NCI-H526 treated with DMSO at 0.1 percent for 48 hours (cell line): ENCODE results near the gene PKMYT1.

ENCODE experiments used
- DNase-seq: peaks from one replicate; lab custom pipeline; 2025; lab: John Stamatoyannopoulos, UW

Gene PKMYT1

GRCh38 chr16:2980227-2981176 is at the start of gene PKMYT1:
PKMYT1 (minus strand) TSS chr16:2980446; CDS start chr16:2979657, 789 bp downstream.
- DNase-seq, result peak; percentile 37

GRCh38 chr16:3029491-3030221 is 49.4 kb upstream of the PKMYT1 start:
- DNase-seq, result no peak

DNA sequence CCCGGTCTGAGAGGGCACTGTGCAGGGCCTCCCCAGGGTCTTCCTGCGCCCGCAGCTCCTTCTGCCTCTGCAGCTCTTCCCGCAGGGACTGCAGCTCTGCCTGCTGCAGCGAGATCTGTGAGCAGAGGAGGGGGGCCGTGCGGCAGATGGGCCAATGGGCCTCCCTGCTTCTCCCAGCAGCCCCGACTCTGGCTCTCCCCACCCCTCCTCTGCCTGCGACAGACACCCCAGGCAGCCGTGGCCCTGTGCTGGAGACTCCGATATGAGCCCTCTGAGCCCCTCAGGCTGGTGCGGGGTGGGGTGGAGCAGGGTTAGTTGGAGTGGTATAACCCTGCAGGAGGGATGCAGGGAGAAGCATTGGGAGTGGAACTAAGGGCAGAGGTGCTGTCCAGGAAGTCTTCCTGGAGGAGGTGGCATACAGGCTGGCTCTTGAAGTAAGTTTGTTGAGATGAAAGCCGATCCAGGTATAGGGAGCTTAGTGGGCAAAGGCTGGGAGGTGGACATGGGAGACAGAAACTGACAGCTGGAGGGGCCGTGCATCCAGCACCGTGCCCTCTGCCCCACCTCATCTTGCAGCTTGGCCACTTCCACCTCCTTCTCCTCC is 48.6 kb upstream of the PKMYT1 start:
- no peak for DNase-seq

GRCh38 chr16:3027983-3028715 is 47.9 kb upstream of the PKMYT1 start:
- DNase-seq, result peak; percentile 27

GRCh38 chr16:3027489-3027795 is 47.2 kb upstream of the PKMYT1 start:
- DNase-seq, result no peak

- DNase-seq, result no peak
These were observed 46.6 kb upstream of the PKMYT1 start for GRCh38 chr16:3026609-3027488.

GRCh38 chr16:3026003-3026378 is 45.7 kb upstream of the PKMYT1 start:
- no peak for DNase-seq

- DNase-seq, result no peak
These were observed 45.1 kb upstream of the PKMYT1 start for GRCh38 chr16:3025032-3026002.

- DNase-seq, result peak; percentile 88
These were observed 43.6 kb upstream of the PKMYT1 start, which contains the start of the genes HCFC1R1 and THOC6 for GRCh38 chr16:3023669-3024478. HCFC1R1 (minus strand) TSS chr16:3023942; CDS start chr16:3023941, 1 bp downstream. THOC6 (plus strand) TSS chr16:3024035; CDS start chr16:3024327, 292 bp downstream.

- no peak for DNase-seq
These were observed 43.1 kb upstream of the PKMYT1 start for GRCh38 chr16:3023415-3023668.

GRCh38 chr16:3022684-3023414 is 42.6 kb upstream of the PKMYT1 start:
- no peak for DNase-seq

- no peak for DNase-seq
These were observed 42.0 kb upstream of the PKMYT1 start for GRCh38 chr16:3022208-3022683.

DNA sequence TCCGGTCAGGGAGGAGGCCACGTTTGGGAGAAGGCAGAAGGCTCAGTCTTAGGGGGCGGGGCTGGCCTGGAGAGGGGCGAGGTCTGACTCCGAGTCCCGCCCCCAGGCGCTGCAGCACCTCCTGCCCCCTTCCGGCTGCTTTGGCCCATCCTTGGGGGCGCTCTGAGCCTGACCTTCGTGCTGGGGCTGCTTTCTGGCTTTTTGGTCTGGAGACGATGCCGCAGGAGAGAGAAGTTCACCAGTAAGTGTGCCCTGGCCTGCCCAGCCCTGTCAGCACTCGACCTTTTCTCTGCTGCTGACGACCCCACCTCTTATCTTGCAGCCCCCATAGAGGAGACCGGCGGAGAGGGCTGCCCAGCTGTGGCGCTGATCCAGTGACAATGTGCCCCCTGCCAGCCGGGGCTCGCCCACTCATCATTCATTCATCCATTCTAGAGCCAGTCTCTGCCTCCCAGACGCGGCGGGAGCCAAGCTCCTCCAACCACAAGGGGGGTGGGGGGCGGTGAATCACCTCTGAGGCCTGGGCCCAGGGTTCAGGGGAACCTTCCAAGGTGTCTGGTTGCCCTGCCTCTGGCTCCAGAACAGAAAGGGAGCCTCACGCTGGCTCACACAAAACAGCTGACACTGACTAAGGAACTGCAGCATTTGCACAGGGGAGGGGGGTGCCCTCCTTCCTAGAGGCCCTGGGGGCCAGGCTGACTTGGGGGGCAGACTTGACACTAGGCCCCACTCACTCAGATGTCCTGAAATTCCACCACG is 41.4 kb upstream of the PKMYT1 start:
- DNase-seq, result peak; percentile 36

- no peak for DNase-seq
These were observed 40.6 kb upstream of the PKMYT1 start for GRCh38 chr16:3020604-3021448.

DNA sequence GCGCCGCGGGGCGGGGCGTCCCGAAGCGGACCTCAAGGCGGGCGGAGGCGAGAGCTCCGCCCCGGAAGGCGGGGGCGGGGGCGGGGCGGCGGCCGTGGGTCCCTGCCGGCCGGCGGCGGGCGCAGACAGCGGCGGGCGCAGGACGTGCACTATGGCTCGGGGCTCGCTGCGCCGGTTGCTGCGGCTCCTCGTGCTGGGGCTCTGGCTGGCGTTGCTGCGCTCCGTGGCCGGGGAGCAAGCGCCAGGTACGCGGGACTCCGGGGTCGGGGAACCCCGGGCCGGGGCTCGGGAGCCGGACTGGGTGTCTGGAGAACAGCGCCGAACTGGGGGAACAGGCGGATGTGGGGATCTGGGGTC is 40.0 kb upstream of the PKMYT1 start, which contains the start of gene TNFRSF12A:
TNFRSF12A (plus strand) TSS at position 122 of the 357 bp plus-strand sequence; CDS start at position 152, 30 bp downstream.
- DNase-seq, result no peak

- DNase-seq, result no peak
These were observed 39.5 kb upstream of the PKMYT1 start for GRCh38 chr16:3019594-3020246.
